Measurements from ENCODE around the gene SLC37A1.

Gene SLC37A1

DNA sequence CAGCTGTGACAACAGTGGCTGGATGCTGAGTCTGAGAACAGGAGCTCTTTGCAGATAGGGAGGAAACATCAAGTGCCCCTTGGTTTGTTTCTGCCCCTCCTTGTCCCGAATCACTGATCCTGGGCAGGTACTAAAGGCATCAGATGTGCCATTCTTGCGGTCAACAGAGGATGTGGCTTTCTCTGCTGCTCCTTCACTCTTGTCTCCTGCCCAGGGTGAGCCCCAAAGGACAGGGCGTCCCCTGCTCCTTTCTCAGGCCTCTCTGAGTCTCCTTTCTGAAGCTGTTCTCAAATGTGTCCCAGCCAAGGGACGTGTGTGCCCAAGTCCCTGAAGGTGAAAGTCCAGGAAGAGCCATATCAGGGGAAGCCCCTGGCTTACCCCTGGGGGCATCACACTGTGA, 31.7 kb downstream of the SLC37A1 start:
- no peak for DNase-seq (ENCODE audit: low spot score)

DNA sequence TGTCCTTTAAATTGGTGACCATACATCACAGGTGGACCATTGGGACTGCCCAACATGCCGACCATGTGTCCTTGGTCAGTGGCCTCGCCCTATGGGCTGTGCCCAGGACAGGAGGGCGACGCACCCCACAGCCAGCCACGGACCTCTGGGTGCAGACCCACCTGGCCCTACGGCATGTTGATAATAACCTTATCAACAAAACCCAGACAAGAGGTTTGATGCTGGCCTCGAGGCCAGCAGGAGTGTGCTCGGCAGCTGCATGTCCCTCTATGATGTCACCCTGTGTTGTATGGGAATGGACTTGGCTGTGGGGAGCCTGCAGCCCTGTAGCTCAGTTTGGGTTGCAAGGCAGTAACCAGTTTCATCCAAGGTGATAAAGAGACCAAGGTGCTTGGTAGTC, 32.1 kb downstream of the SLC37A1 start:
- DNase-seq (ENCODE audit: low spot score) = no peak

DNA sequence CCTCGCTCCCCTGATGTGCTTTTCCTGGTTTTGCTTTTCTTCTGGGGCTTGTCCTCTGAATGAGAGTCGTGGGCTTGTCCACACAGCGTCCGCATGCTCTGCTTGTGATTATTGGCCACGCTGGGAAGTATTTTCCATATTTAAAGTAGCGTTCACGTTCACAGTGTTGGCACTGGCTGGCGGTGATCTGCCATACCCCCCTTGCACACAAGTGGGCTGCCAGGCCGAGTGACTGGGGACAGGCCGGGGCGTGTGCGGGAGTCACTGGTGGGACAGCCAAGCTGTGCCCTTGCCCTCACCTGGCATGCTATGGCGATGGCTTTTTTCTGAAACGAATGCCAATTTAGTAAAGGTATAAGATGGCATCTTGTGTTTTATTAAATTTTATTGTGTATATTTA, 32.8 kb downstream of the SLC37A1 start:
- DNase-seq (ENCODE audit: low spot score) = no peak

DNA sequence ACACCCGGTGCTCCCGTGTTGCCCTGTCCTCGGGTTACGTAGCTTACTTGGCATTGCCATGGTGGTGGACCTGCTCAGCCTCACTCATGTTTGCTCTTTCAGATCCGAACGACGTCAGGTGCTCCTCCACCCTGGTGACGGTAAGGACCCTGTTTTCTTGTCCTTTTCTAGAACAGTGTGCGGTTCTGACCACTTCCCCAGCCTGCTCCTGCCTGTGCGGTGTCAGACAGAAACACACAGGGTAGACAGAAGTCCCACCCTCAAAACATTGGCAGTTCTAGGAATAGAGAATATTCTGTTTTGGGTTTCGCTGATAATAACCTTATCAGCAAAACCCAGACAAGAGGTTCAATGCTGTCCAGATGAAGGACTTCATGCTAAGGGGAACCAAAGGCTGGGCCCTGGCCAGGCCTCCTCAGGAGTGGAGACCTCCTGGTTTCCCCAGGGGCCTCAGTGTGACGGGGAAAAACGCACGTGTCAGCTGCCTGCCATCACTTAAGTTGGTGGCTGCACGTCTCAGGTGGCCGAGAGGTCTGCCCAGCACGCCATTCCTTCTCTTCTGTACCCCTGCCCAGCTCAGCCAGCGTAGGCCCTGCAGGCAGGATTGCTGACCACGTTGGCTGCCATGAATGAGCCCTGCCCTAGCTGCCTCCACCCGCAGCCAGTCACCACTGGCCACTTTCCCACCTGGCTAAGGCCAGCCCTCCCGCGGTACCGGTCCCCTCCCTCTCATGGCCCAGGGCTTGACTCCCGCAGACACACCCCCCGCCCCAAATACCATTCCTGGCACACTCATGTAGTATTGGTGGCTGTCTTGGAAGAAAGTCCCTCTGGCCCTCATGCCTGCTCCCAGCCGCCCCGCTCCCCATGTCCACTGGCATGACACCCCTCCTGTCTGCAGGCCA, 33.6 kb downstream of the SLC37A1 start:
- DNase-seq (ENCODE audit: low spot score) = no peak

DNA sequence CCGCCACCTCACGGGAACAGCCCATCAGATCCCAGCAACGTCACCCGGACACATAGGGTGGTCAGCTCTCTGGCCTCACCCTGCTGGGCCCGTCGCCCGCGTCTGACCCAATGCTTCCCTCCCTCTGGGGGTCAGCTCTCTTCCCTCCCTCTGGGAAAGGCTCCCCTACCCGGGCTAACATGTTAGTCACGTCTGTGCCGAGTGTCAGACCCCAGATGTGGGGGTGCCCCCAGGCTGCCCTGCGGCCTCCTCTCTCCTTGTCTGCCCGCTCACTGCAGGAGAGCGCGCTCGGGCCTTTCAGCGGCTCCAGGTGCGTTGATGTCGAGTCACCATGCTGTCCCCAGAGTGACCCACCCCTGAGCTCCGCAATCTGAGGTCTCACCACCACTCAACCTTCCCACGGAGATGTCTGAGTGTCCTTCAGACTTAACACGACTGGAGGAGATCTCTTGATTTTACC, 34.3 kb downstream of the SLC37A1 start:
- DNase-seq (ENCODE audit: low spot score) = no peak

DNA sequence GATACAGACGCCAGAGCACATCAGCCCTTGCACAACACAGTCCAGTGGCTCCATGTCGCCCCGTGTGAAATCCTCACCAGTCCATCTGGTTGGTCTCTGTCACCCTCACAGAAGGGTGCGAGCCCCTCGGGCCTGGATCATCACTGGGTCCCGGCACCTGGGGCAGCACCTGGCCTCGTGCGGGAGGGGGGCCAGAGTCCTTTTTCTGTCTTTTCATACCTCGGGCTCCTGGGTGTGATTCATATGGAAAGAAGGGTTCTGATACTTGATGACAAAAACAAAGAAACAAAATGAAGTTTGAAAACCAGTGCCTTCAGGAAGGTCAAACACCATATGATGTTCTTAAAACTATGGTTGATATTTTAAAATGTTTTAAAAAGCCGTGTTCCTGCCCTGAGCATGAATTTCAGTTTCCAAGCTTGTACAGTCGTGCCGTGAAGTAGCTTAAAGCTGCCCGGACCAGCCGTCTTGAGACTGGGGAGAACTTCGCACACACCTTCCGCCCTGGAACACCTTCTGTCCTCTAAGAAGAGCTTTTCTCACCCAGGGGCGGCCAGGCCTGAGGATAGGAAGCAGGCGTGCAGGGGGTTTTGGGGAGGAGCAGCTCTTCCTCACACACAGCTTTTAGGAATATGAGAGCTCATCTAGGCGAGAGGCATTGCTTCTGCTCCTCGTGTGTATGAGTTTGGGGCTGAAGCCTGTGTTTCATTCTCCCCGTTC, 35.2 kb downstream of the SLC37A1 start:
- peak; percentile 12 for DNase-seq (ENCODE audit: low spot score)

DNA sequence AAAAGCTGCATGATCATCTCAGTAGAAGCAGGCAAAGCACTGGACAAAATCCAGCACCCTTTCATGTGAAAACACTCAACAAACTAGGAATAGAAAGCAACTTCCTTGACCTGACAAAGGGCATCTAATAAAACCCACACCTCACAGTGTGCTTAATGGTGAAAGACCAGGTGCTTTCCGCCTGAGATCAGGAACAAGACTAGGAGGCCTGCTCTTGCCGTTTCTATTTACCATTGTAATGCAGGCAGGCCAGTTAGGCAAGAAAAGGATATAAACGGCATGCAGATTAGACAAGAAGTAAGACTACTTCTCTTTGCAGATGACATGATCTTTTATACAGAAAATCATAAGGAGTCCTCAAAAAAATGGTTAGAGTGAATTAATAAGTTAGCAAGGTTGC, 37.2 kb downstream of the SLC37A1 start:
- no peak for DNase-seq (ENCODE audit: low spot score)

DNA sequence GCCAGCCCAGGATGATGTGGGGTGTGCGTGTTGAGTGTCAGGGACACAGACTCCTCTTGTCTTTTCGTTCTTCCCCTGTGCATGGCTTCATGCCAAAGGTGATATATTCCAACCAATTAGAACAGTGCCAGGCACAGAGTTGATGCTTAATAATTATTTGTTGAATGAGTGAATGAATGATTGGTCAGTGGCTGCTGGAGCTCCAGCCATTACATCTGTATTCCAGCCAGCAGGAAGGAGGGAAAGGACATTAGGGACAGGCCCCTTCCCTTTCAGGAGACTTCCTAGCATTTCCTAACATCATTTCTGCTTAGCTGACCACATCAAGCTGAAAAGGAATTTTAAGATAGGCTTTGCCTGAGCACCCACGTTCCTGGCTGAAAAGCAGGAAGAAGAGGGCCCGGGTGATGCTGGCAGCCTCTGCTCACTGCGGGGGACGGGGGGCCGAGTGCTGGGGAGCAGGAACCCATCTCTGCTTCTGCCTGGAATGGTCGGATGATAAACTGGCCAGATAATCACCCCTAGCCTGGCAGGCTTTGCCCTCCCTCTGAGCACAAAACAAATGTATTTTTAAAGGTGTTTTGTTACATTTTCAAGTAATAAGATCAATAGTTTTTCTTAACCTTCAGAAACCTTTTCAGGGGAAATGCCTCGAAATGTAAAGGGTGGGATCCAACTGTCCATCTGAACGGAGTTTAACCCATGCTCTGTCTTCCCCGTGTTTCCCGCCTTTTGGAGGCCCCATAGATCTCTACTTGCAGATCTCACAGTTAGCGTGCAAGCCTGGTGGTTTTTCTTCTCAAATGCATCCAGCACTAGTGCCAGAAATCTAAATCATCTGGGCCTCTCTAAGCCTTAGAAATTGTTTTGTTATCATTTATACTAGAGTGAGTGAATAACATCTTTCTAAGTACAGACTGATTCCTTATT, 39.0 kb downstream of the SLC37A1 start:
- DNase-seq (ENCODE audit: low spot score) = no peak

DNA sequence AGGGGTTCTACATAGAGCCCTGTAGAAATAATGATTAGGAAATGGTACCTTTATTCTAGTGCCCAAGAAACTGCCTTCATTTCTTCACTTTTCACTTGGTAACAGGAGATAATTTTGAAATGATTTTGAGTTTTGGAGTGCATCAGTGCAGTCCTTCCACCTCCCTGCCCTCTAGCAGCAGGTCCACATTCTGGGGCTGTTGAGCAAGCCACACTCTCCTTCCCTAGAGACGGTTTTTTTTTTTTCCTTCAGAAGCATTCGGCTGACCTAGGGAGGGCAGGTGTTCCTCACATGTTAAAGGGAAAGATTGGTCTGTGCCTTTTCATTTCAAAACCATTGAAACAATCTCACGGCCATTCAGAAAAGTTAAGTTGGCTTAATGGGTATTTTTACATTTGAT, 39.8 kb downstream of the SLC37A1 start:
- no peak for DNase-seq (ENCODE audit: low spot score)

DNA sequence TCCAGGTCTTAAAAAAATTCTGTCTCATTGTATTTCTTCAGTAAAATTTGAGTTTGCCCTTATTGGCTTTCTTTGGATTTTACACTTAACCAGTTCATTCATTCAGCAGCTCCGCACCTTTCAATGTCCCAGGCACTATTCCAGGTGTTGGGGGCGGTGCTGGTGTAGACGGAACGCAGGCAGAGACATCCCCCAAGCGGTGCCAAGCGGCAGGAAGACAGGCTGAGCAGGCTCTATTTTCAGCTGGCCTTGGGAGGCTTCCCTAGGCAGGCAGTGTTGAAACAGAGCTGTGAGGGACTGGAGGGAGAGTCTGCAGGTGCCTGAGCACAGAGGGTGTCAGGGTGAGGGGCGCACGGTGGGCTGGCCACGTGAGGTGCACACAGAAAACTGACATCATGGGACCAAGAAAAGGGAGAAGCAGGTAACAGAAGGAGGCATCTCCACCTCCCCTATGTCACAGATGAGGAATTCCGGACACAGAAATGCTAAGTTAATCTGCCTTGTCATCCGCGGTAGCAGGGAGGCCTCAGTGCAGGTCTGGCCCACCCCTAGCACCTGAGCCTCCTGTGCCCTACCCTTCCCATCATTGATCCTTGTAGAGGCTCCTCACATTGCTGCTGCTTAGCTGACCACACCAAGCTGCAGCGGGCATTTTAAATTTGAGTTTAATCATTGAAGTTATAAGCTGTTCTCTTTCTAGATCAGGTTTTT, 40.8 kb downstream of the SLC37A1 start:
- no peak for DNase-seq (ENCODE audit: low spot score)

DNA sequence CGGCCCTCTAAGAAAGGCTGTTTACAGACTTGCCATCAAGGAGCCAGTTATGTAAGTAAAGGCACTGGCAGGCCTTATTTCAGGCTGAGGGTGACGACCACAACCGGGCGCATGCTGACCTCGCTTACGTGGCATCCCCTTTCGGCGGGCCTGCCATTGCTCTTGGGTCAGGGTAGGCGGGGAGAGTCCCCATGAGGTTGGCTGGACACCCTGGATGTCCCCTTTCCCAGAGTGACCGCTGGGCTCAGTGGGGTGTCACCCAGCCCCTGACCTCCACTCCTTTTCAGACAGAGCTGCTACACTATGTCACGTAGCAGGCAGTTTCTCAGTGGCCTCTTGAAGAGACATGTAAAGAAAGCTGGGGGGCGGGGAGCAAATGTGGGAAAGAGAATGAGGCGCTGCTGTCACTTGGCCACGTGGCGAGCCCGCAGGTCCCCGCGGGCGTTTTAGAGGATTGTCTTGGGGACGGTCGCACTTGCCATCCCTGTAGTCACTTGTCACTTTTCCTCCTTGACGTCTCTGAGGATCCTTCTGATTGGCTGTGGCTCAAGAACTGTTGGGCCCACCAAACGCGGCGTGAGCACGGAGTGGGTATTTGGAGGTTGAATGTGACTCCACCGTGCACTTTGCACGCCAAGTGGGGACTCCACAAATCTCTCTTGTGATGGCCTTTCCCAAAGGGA, 42.2 kb downstream of the SLC37A1 start:
- no peak for DNase-seq (ENCODE audit: low spot score)

DNA sequence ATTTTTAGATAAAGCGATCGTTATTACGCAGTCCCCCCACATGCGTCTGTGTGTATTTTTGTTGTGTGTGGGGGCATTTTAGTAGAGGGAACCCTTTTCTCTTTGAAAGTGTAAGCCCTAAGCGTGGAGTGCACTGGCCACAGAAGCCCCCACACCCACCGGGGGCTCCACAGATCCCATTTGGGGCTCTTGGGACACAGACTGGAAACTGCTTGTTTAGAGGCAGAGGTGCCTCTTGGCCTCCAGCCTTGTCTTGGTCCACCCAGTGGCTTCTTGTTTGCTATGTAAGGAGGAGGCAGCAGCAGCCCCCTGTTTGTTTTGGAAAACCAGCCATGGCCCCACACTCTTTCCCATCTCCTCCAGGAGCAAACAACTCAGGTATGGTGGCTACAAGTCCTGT, 42.8 kb downstream of the SLC37A1 start:
- DNase-seq (ENCODE audit: low spot score) = no peak

DNA sequence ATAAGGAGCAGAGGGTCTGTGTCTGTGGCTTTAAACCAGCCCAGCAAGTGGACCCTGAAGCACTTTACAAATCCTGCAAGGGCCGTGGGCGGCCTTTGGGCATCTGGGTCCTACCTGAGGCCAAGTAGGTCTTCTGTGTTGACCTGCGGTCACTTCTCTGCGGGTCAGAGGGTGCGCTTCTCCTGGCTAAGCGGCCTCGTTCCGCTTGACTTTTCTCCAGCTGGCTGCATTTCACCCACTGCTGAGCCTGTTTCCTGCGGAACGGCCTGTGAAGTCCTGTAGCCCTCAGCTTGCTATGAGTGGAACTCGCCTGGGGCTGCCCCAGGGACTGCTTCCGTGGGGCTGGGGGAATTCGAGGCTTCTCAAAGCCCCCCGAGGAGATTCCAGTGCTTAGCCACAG, 43.3 kb downstream of the SLC37A1 start:
- DNase-seq (ENCODE audit: low spot score) = no peak

DNA sequence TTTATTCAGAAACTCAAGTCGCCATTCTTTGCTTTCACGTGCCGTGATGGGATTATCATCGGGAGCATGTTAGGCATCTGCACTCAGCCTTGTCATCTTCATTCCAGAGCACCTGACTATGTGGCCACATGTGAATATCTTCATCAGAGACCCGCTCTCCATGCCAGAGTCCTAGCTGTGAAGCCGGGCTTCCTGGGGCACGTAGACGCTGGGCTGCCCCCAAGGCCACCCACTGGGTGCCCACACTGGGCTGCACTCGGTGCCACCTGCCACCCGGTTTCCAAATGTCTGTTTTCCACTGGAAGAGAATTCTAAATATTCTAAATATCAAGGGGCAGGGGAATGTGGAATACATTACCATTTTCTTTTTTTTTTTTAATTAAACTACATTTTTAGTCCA, 43.8 kb downstream of the SLC37A1 start:
- DNase-seq (ENCODE audit: low spot score) = no peak

DNA sequence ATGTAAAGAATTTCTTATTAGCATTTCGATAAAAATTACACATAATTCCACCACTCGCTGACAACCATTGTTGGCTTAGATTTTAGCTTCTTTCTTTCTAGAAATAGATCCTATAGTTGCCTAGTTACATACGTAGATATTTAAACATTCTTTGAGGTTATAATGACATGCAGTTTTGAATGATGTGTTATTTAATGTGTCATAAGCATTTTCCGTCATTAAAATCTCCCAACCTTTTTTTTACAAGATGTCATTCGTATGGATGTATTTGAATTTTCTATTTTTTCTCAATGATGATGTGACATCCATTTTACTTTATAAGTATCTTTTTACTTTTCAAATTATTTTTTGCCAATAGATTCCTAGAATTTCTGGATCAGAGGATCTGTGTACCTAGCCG, 44.7 kb downstream of the SLC37A1 start:
- DNase-seq (ENCODE audit: low spot score) = no peak

DNA sequence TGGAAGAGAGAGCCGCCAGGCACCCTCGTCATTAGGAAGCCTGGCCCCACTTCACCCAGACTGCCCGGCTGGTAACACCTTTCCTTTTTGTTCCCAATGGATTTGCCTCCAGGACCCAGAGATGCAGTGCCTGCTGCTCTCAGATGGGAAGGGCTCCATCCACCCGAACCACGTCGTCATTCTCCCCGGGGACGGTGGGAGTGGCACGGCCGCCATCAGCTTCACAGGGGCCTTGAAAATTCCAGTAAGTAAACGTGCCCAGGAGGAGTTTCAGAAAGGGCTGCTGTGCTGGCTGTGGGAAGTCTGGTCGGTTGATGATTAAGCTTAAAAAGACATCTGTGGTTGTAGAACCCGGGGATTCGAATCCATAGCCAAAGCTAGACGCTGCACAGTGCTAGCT, 45.2 kb downstream of the SLC37A1 start:
- DNase-seq (ENCODE audit: low spot score) = no peak

DNA sequence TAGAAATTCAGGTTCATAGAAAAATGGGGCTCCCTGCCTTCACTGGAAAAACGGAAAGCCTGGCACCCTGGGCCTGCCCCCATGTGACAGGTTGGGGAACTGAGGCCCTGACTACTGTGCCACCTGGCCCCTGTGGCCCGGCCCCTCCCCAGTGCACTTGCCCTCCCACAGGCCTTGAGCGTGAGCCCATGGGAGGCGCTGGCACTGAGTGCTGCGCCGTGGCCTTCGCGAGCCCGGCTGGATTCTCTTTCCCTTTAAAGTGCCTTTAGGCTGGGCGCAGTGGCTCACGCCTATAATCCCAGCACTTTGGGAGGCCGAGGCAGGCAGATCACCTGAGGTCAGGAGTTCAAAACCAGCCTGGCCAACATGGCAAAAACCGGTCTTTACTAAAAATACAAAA, 45.7 kb downstream of the SLC37A1 start:
- no peak for DNase-seq (ENCODE audit: low spot score)

DNA sequence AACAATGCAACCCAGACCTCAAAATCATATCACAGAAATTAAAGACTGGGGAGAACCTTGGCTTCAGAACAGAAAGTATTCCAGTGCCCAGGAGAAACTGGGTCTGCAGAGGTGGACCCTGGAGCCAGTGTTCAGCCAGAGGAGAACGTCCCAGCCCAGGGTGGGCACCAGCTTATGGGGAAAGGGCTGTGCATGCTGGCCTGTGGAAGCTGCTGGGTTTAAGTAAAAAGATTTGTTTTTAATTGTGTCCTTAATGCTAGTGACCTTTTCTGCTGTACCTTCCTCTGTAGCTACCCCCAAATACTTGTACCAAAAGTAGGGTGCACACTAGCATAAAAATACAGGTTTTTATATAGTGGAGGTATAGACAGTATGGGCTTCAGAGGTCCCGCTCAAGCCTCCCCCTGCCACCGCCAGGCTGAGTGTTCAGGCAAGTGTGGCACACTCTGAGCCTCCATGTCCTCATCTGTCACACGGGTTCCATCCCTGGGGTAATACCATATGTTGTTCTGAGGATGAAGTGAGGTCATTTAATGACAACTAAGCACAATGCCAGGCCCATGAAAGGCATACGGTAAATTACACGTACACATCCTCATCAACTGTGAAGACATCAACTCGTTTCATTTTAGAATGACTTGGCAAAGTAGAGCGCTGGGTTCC, 47.0 kb downstream of the SLC37A1 start:
- DNase-seq (ENCODE audit: low spot score) = no peak

DNA sequence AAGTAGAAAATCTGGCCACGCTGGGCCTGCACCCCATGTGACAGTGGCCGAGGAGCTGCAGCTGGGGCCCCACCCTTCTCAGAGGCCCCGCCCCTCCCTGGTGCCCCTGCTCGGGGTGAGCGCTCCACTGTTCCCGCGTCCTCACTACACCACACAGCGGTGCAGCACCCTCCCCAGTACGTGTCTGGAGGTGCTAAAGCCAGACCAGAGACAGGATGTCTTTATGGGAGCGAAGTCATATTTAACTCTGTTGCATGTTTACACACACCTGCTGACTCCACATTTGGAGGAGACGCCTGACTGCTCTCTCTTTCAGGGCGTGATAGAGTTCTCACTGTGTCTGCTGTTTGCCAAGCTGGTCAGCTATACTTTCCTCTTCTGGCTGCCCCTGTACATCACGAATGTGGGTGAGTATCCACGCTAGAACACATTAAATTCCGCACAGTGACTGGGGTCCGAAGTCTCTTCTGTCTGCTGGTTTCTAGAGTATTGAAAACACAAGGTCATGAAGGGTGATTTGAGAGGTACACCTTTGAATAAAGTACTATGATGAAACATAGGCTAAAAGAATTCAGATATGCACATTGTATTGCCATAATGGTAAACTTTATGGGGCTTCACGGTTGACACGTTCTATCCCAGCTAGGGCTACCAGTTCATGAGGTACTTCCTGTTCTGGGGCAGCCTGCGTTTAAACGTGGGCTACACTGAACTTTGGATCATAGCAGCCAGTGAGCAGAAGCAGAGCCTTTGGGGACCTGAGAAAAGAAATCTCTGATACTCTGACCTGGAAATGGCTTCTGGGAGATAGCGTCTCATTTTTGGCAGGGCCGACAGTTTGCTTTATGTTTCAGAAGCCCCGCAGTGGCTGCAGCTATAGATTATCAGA, 48.4 kb downstream of the SLC37A1 start:
- DNase-seq (ENCODE audit: low spot score) = no peak

DNA sequence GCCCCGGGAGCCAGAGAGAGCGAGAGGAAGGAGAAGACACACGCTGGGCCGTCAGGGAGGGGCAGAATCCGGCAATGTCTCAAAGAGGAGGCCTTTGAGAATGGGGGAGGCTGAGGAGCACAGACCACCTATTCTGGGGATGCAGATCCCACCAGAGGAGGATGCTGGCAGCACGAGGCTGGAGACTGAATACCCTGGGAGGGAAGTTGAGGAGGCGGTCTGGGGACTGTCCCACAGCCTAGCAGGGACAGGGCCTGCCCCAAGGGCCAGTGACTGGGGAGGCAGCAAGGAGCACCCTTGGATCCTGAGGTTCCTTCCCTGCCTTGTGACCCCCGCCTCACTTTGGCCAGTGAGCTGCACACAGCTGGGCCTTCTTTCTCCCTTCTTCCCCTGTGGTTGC, 49.2 kb downstream of the SLC37A1 start:
- DNase-seq (ENCODE audit: low spot score) = no peak
